ENCODE results near the gene TAOK1.
"Not testable (repeated sequence)": the region's sequence is repeated elsewhere in the genome, so short reads cannot be mapped to it uniquely, and the experiment has no call there.

TAOK1 gene

GRCh38 chr17:29445844-29446243 lies 55.7 kb downstream of the TAOK1 start:
- no peak for DNase-seq (ENCODE audit: low spot score)

GRCh38 chr17:29449865-29450671 lies 59.9 kb downstream of the TAOK1 start:
- no peak for DNase-seq (ENCODE audit: low spot score)

- DNase-seq (ENCODE audit: low spot score) = no peak
Observed at GRCh38 chr17:29451121-29451742, 61.1 kb downstream of the TAOK1 start.

GRCh38 chr17:29458066-29458465 lies 67.9 kb downstream of the TAOK1 start:
- DNase-seq (ENCODE audit: low spot score) = no peak

GRCh38 chr17:29461483-29462206 lies 71.5 kb downstream of the TAOK1 start:
- DNase-seq (ENCODE audit: low spot score) = no peak

- no peak for DNase-seq (ENCODE audit: low spot score)
Observed at GRCh38 chr17:29469276-29469675, 79.1 kb downstream of the TAOK1 start.

- DNase-seq (ENCODE audit: low spot score) = not testable (repeated sequence)
Observed at GRCh38 chr17:29473437-29473836, 83.3 kb downstream of the TAOK1 start.

- DNase-seq (ENCODE audit: low spot score) = no peak
Observed at GRCh38 chr17:29474297-29474696, 84.1 kb downstream of the TAOK1 start.

GRCh38 chr17:29475891-29476290 lies 85.7 kb downstream of the TAOK1 start:
- DNase-seq (ENCODE audit: low spot score) = no peak

- not testable (repeated sequence) for DNase-seq (ENCODE audit: low spot score)
Observed at GRCh38 chr17:29480249-29480928, 90.2 kb downstream of the TAOK1 start.

GRCh38 chr17:29483503-29483902 lies 93.3 kb downstream of the TAOK1 start:
- DNase-seq (ENCODE audit: low spot score) = peak; percentile 10

GRCh38 chr17:29495011-29495410 lies 104.8 kb downstream of the TAOK1 start:
- no peak for DNase-seq (ENCODE audit: low spot score)

- DNase-seq (ENCODE audit: low spot score) = no peak
Observed at GRCh38 chr17:29504711-29505110, 114.5 kb downstream of the TAOK1 start.

- no peak for DNase-seq (ENCODE audit: low spot score)
Observed at GRCh38 chr17:29505836-29506235, 115.7 kb downstream of the TAOK1 start.

GRCh38 chr17:29510953-29511352 lies 120.8 kb downstream of the TAOK1 start:
- DNase-seq (ENCODE audit: low spot score) = no peak

- DNase-seq (ENCODE audit: low spot score) = no peak
Observed at GRCh38 chr17:29514792-29515191, 124.6 kb downstream of the TAOK1 start.

- DNase-seq (ENCODE audit: low spot score) = no peak
Observed at GRCh38 chr17:29518359-29518758, 128.2 kb downstream of the TAOK1 start.

GRCh38 chr17:29524692-29525091 lies 134.5 kb downstream of the TAOK1 start:
- no peak for DNase-seq (ENCODE audit: low spot score)

GRCh38 chr17:29526322-29526721 lies 136.2 kb downstream of the TAOK1 start:
- DNase-seq (ENCODE audit: low spot score) = no peak

GRCh38 chr17:29533976-29534375 lies 143.8 kb downstream of the TAOK1 start:
- DNase-seq (ENCODE audit: low spot score) = no peak

GRCh38 chr17:29544066-29544465 lies 153.9 kb downstream of the TAOK1 start:
- DNase-seq (ENCODE audit: low spot score) = no peak

GRCh38 chr17:29546085-29546484 lies 155.9 kb downstream of the TAOK1 start:
- DNase-seq (ENCODE audit: low spot score) = no peak
